Transverse colon (tissue), 4 donors: ENCODE measurements around the gene MYO7B.

Source experiments
- CTCF ChIP-seq, 5 experiments: fragments of 200-600 bp in 3 of 5; fragments of 450-650 bp in 2 of 5; sonication (generic) in 3 of 5; IDR thresholded peaks; 1 replicate in 2 of 5; 2 replicates in 3 of 5; pipeline ENCODE4 v1.5.1; 2016 to 2017; ENCODE audit warnings: antibody characterized with exemption in 5 of 5, inconsistent platforms in 3 of 5, mild to moderate bottlenecking in 2 of 5, moderate library complexity in 1 of 5
- POLR2A ChIP-seq: fragments of 450-650 bp; IDR thresholded peaks from one replicate; pipeline ENCODE4 v1.6.1; 2016; ENCODE audit warnings: antibody characterized with exemption, mild to moderate bottlenecking, moderate library complexity
- POLR2AphosphoS5 ChIP-seq, 3 donors: sonication (generic); formaldehyde crosslinking; IDR thresholded peaks; one replicate each; pipeline ENCODE4 v1.6.1; 2016; ENCODE audit warnings: antibody characterized with exemption in 3 of 3

GRCh38 chr2:127664065-127664894 is 128.8 kb downstream of the MYO7B start:
- TF ChIP-seq POLR2A = no peak
- no peak for TF ChIP-seq CTCF (IDR thresholded peaks at IDR 0.05)
- TF ChIP-seq POLR2AphosphoS5 (IDR thresholded peaks at IDR 0.05) = no peak
